ENCODE data around the gene FHIT. TPM values are rescaled to one million over a fixed set of nuclear protein-coding genes. Genes with fewer than 3 reads are reported as not detected.

FHIT gene
- total RNA-seq, 2 experiments from 2014 or later, result 9.6 to 9.7 TPM

GRCh38 chr3:60216462-60217075, 1034.7 kb downstream of the FHIT start:
- Mint-ChIP-seq H3K36me3 (ENCODE audit: low read depth) (no peaks in the 10 kb centered on the region), H3K27ac (no peak overlapping the region), H3K27me3 (no peaks in the 10 kb centered on the region), H3K4me3 (no peak overlapping the region), H3K9me3 (peaks cover 3% of the 10 kb centered on the region), H3K4me1 (no peaks in the 10 kb centered on the region)
- DNase-seq, result no peak
- ChIA-PET POLR2A (no interaction called here), CTCF (no interaction called here)

GRCh38 chr3:60215946-60216345, 1035.3 kb downstream of the FHIT start:
- no peak overlapping the region for H3K27ac Mint-ChIP-seq
- no peaks in the 10 kb centered on the region for H3K36me3 Mint-ChIP-seq (ENCODE audit: low read depth)
- POLR2A ChIA-PET, result interaction anchor here (0.6 kb wide), 1 partner anchor 10 kb away, joined by 3 read pairs; no protein-coding TSS in a partner anchor
- peaks cover 3% of the 10 kb centered on the region for H3K9me3 Mint-ChIP-seq
- H3K27me3 Mint-ChIP-seq, result no peaks in the 10 kb centered on the region
- CTCF ChIA-PET, result no interaction called here
- DNase-seq, result no peak
- no peak overlapping the region for H3K4me3 Mint-ChIP-seq
- no peaks in the 10 kb centered on the region for H3K4me1 Mint-ChIP-seq

GRCh38 chr3:60207905-60208304, 1043.3 kb downstream of the FHIT start:
- Mint-ChIP-seq H3K4me3 (no peak overlapping the region), H3K27me3 (no peaks in the 10 kb centered on the region), H3K36me3 (ENCODE audit: low read depth) (peaks cover 2% of the 10 kb centered on the region), H3K4me1 (no peaks in the 10 kb centered on the region), H3K27ac (no peak overlapping the region), H3K9me3 (peaks cover 13% of the 10 kb centered on the region)
- POLR2A ChIA-PET, result no interaction called here
- DNase-seq, result no peak
- CTCF ChIA-PET, result no interaction called here

- Mint-ChIP-seq H3K27me3 (no peaks in the 10 kb centered on the region), H3K27ac (no peak overlapping the region), H3K9me3 (peaks cover 10% of the 10 kb centered on the region), H3K36me3 (ENCODE audit: low read depth) (peaks cover 2% of the 10 kb centered on the region), H3K4me1 (no peaks in the 10 kb centered on the region), H3K4me3 (no peak overlapping the region)
- POLR2A ChIA-PET, result interaction anchor here (0.6 kb wide), 1 partner anchor 10 kb away, joined by 3 read pairs; no protein-coding TSS in a partner anchor
- CTCF ChIA-PET, result interaction anchor here (0.6 kb wide), 1 partner anchor 23 kb away, joined by 3 read pairs; no protein-coding TSS in a partner anchor
- DNase-seq, result no peak
Measured at GRCh38 chr3:60206206-60206605, 1045.0 kb downstream of the FHIT start.

- CTCF ChIA-PET, result no interaction called here
- Mint-ChIP-seq H3K4me1 (no peaks in the 10 kb centered on the region), H3K36me3 (ENCODE audit: low read depth) (no peaks in the 10 kb centered on the region), H3K4me3 (no peak overlapping the region), H3K27ac (no peak overlapping the region), H3K9me3 (peaks cover 5% of the 10 kb centered on the region), H3K27me3 (no peaks in the 10 kb centered on the region)
- no peak for DNase-seq
- POLR2A ChIA-PET, result no interaction called here
Measured at GRCh38 chr3:60202052-60202726, 1049.1 kb downstream of the FHIT start.

GRCh38 chr3:60199306-60199705, 1051.9 kb downstream of the FHIT start:
- Mint-ChIP-seq H3K4me1 (peaks cover 1% of the 10 kb centered on the region), H3K27ac (no peak overlapping the region), H3K36me3 (ENCODE audit: low read depth) (no peaks in the 10 kb centered on the region), H3K4me3 (no peak overlapping the region), H3K9me3 (peaks cover 7% of the 10 kb centered on the region), H3K27me3 (no peaks in the 10 kb centered on the region)
- DNase-seq, result no peak
- CTCF ChIA-PET, result no interaction called here
- POLR2A ChIA-PET, result no interaction called here

- no peak overlapping the region for H3K27ac Mint-ChIP-seq
- peaks cover 7% of the 10 kb centered on the region for H3K9me3 Mint-ChIP-seq
- H3K4me1 Mint-ChIP-seq, result peaks cover 6% of the 10 kb centered on the region
- CTCF ChIA-PET, result no interaction called here
- no peak for DNase-seq
- H3K27me3 Mint-ChIP-seq, result no peaks in the 10 kb centered on the region
- no peak overlapping the region for H3K4me3 Mint-ChIP-seq
- POLR2A ChIA-PET, result no interaction called here
- no peaks in the 10 kb centered on the region for H3K36me3 Mint-ChIP-seq (ENCODE audit: low read depth)
Measured at GRCh38 chr3:60198179-60198720, 1053.0 kb downstream of the FHIT start.

- Mint-ChIP-seq H3K4me1 (peaks cover 41% of the 10 kb centered on the region), H3K9me3 (peaks cover 7% of the 10 kb centered on the region), H3K27ac (peak overlapping the region; percentile 66), H3K36me3 (ENCODE audit: low read depth) (peaks cover 4% of the 10 kb centered on the region), H3K27me3 (no peaks in the 10 kb centered on the region), H3K4me3 (no peak overlapping the region)
- ChIA-PET CTCF (interaction anchor here (0.7 kb wide), 1 partner anchor 9 kb away, joined by 4 read pairs; no protein-coding TSS in a partner anchor), POLR2A (no interaction called here)
- peak; percentile 18 for DNase-seq
Measured at GRCh38 chr3:60192297-60193114, 1058.7 kb downstream of the FHIT start.

- peaks cover 10% of the 10 kb centered on the region for H3K9me3 Mint-ChIP-seq
- peaks cover 4% of the 10 kb centered on the region for H3K36me3 Mint-ChIP-seq (ENCODE audit: low read depth)
- peak overlapping the region; percentile 79 for H3K27ac Mint-ChIP-seq
- no peaks in the 10 kb centered on the region for H3K27me3 Mint-ChIP-seq
- ChIA-PET POLR2A (no interaction called here), CTCF (no interaction called here)
- H3K4me3 Mint-ChIP-seq, result no peak overlapping the region
- peaks cover 55% of the 10 kb centered on the region for H3K4me1 Mint-ChIP-seq
- DNase-seq, result no peak
Measured at GRCh38 chr3:60190073-60190472, 1061.2 kb downstream of the FHIT start.

GRCh38 chr3:60189304-60189703, 1061.9 kb downstream of the FHIT start:
- Mint-ChIP-seq H3K27ac (peak overlapping the region; percentile 79), H3K36me3 (ENCODE audit: low read depth) (peaks cover 4% of the 10 kb centered on the region), H3K4me1 (peaks cover 53% of the 10 kb centered on the region), H3K27me3 (no peaks in the 10 kb centered on the region), H3K4me3 (no peak overlapping the region), H3K9me3 (peaks cover 6% of the 10 kb centered on the region)
- no peak for DNase-seq
- POLR2A ChIA-PET, result interaction anchor here (0.6 to 1.0 kb wide), 3 partner anchors 109 to 428 kb away, joined by 3 read pairs; no protein-coding TSS in a partner anchor
- CTCF ChIA-PET, result interaction anchor here (0.7 kb wide), 1 partner anchor 170 kb away, joined by 4 read pairs; no protein-coding TSS in a partner anchor

GRCh38 chr3:60188803-60189202, 1062.4 kb downstream of the FHIT start:
- peaks cover 4% of the 10 kb centered on the region for H3K36me3 Mint-ChIP-seq (ENCODE audit: low read depth)
- H3K9me3 Mint-ChIP-seq, result peaks cover 6% of the 10 kb centered on the region
- H3K4me1 Mint-ChIP-seq, result peaks cover 52% of the 10 kb centered on the region
- POLR2A ChIA-PET, result interaction anchor here (0.6 to 1.0 kb wide), 2 partner anchors 108 to 427 kb away, joined by 3 read pairs; no protein-coding TSS in a partner anchor
- H3K4me3 Mint-ChIP-seq, result peak overlapping the region; percentile 6
- CTCF ChIA-PET, result interaction anchor here (0.7 kb wide), 1 partner anchor 170 kb away, joined by 4 read pairs; no protein-coding TSS in a partner anchor
- DNase-seq, result no peak
- H3K27me3 Mint-ChIP-seq, result no peaks in the 10 kb centered on the region
- H3K27ac Mint-ChIP-seq, result peak overlapping the region; percentile 79

- CTCF ChIA-PET, result no interaction called here
- POLR2A ChIA-PET, result no interaction called here
- peaks cover 4% of the 10 kb centered on the region for H3K36me3 Mint-ChIP-seq (ENCODE audit: low read depth)
- peaks cover 40% of the 10 kb centered on the region for H3K4me1 Mint-ChIP-seq
- H3K4me3 Mint-ChIP-seq, result no peak overlapping the region
- peaks cover 6% of the 10 kb centered on the region for H3K9me3 Mint-ChIP-seq
- DNase-seq, result no peak
- H3K27ac Mint-ChIP-seq, result no peak overlapping the region
- H3K27me3 Mint-ChIP-seq, result no peaks in the 10 kb centered on the region
Measured at GRCh38 chr3:60187343-60187742, 1063.9 kb downstream of the FHIT start.

GRCh38 chr3:60186359-60186758, 1064.9 kb downstream of the FHIT start:
- Mint-ChIP-seq H3K27ac (peak overlapping the region; percentile 63), H3K4me1 (peaks cover 32% of the 10 kb centered on the region), H3K9me3 (peaks cover 9% of the 10 kb centered on the region), H3K36me3 (ENCODE audit: low read depth) (peaks cover 2% of the 10 kb centered on the region), H3K27me3 (no peaks in the 10 kb centered on the region), H3K4me3 (no peak overlapping the region)
- DNase-seq, result no peak
- CTCF ChIA-PET, result no interaction called here
- POLR2A ChIA-PET, result no interaction called here
